Naive B cell (primary cell): ENCODE data around the gene RASSF10. TPM values are rescaled to one million over a fixed set of nuclear protein-coding genes. Genes with fewer than 3 reads are reported as not detected.

Experiments used
- ATAC-seq, 2 donors: fragments of 150-1000 bp; cut with Tn5 transposase; 2 replicates each; pipeline ENCODE4 v1.10.0; 2021; ENCODE audit warnings: low read depth in 2 of 2, mild to moderate bottlenecking in 2 of 2, moderate library complexity in 2 of 2
- DNase-seq: peaks from one replicate; pipeline ENCODE4 v3.0.0; 2022
- H3K27ac Mint-ChIP-seq, 6 donors: one replicate each; pipeline ENCODE4 v1.8.0; 2020 to 2022; ENCODE audit warnings: mild to moderate bottlenecking in 6 of 6, mixed read lengths in 6 of 6, moderate library complexity in 5 of 6, inconsistent platforms in 2 of 6
- H3K27me3 Mint-ChIP-seq, 3 donors: one replicate each; pipeline ENCODE4 v1.8.0; 2021 to 2022; ENCODE audit warnings: mixed read lengths in 3 of 3, mild to moderate bottlenecking in 1 of 3
- H3K36me3 Mint-ChIP-seq, 2 donors: one replicate each; pipeline ENCODE4 v1.8.0; 2020 to 2022; ENCODE audit warnings: mixed read lengths in 2 of 2, inconsistent platforms in 1 of 2, mild to moderate bottlenecking in 1 of 2
- H3K4me1 Mint-ChIP-seq, 3 donors: one replicate each; pipeline ENCODE4 v1.8.0; 2020 to 2022; ENCODE audit warnings: mixed read lengths in 3 of 3, inconsistent platforms in 1 of 3, mild to moderate bottlenecking in 1 of 3, moderate library complexity in 1 of 3
- H3K4me3 Mint-ChIP-seq, 8 donors: one replicate each; pipeline ENCODE4 v1.8.0; 2020 to 2022; ENCODE audit warnings: mild to moderate bottlenecking in 8 of 8, mixed read lengths in 8 of 8, moderate library complexity in 8 of 8, inconsistent platforms in 2 of 8
- H3K9me3 Mint-ChIP-seq, 7 donors: one replicate each; pipeline ENCODE4 v1.8.0; 2020 to 2022; ENCODE audit warnings: mixed read lengths in 7 of 7, mild to moderate bottlenecking in 5 of 7, inconsistent platforms in 2 of 7, moderate library complexity in 1 of 7
- polyA plus RNA-seq, 6 donors: library from polyadenylated mRNA; unstranded; fragments of 300-500 nt; fragmentation: Illumina TruSeq; gene quantifications; one replicate each; pipeline ENCODE4 v1.2.3, GENCODE V29; 2021; ENCODE audit warnings: low read depth in 6 of 6

The RASSF10 gene
- polyA plus RNA-seq, 6 donors from 2014 or later = not detected

DNA sequence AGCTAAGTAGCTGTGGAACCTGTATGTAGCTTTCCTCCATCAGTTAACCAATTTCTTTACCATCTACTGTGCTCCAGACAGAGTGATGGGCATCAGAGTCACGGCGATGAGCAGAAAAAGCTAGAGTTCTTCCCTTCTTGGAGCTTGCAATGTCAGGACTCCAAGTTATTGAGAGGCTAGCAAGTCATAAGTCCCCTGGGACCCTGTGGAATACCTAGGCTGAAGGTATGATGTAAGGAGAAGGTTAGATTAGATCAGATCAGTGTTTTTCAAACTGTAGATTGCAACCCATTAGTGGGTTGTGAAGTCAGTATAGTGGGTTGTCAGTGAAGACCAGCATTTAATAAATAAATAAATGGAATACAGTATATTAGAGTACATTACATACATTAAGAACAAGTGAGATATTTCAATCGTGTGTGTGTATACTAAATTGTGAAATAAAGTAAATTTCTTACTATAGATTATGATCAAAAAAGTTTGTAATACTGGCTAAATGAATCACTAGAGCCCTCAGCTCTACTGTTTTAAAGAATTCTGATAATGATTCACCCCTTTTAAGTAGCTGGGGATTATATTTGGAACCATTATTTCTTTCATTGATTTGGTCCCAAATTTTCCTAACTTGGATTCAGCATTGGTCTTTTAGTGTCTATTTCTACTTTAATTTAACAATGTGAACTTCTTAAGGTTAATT lies 52.3 kb downstream of the RASSF10 start:
- DNase-seq (no peak), ATAC-seq (no peak)
- Mint-ChIP-seq H3K4me1 (no peaks in the 10 kb centered on the region), H3K36me3 (no peaks in the 10 kb centered on the region), H3K27ac (no peak overlapping the region), H3K4me3 (no peak overlapping the region), H3K27me3 (peaks cover 0 to 22% (median 18%) of the 10 kb centered on the region in 3 donors), H3K9me3 (peaks cover 0 to 14% (median 3%) of the 10 kb centered on the region in 7 donors)
